HL-60/S4 (cell line): ENCODE measurements around the gene ZNRF1.
"Not testable (repeated sequence)": the region's sequence is repeated elsewhere in the genome, so short reads cannot be mapped to it uniquely, and the experiment has no call there.

Experiments
- in situ Hi-C: fragments of 300-500 bp; cut with MboI; formaldehyde crosslinking; loops from 2 replicates; pipeline ENCODE4 v1.14.3; 2022; ENCODE audit warnings: low sequenced_read_pairs

ZNRF1 gene

GRCh38 chr16:75024594-75024993 is 25.8 kb downstream of the ZNRF1 start:
- in situ Hi-C loops = no loop called here

GRCh38 chr16:75025761-75026160 is 26.9 kb downstream of the ZNRF1 start:
- in situ Hi-C loops = no loop called here

GRCh38 chr16:75026239-75026891 is 27.5 kb downstream of the ZNRF1 start:
- in situ Hi-C loops = not testable (repeated sequence)

- in situ Hi-C loops = no loop called here
Measured at GRCh38 chr16:75026892-75027391, 28.1 kb downstream of the ZNRF1 start.

GRCh38 chr16:75027520-75028300 is 28.9 kb downstream of the ZNRF1 start:
- in situ Hi-C loops = no loop called here

GRCh38 chr16:75028544-75029135 is 29.8 kb downstream of the ZNRF1 start:
- in situ Hi-C loops = no loop called here

GRCh38 chr16:75029854-75030253 is 31.0 kb downstream of the ZNRF1 start:
- in situ Hi-C loops = no loop called here

GRCh38 chr16:75032655-75033054 is 33.8 kb downstream of the ZNRF1 start:
- in situ Hi-C loops = no loop called here

- in situ Hi-C loops = no loop called here
Measured at GRCh38 chr16:75035410-75035968, 36.7 kb downstream of the ZNRF1 start.

GRCh38 chr16:75038036-75038858 is 39.4 kb downstream of the ZNRF1 start:
- in situ Hi-C loops = no loop called here

GRCh38 chr16:75039941-75040340 is 41.1 kb downstream of the ZNRF1 start:
- in situ Hi-C loops = no loop called here

GRCh38 chr16:75042426-75043174 is 43.8 kb downstream of the ZNRF1 start:
- in situ Hi-C loops = no loop called here

GRCh38 chr16:75043175-75043895 is 44.5 kb downstream of the ZNRF1 start:
- in situ Hi-C loops = no loop called here

- in situ Hi-C loops = no loop called here
Measured at GRCh38 chr16:75044800-75045361, 46.1 kb downstream of the ZNRF1 start.

GRCh38 chr16:75045424-75045823 is 46.6 kb downstream of the ZNRF1 start:
- in situ Hi-C loops = no loop called here

- in situ Hi-C loops = no loop called here
Measured at GRCh38 chr16:75048054-75048453, 49.2 kb downstream of the ZNRF1 start.

GRCh38 chr16:75048530-75048929 is 49.7 kb downstream of the ZNRF1 start:
- in situ Hi-C loops = no loop called here

GRCh38 chr16:75052481-75053202 is 53.8 kb downstream of the ZNRF1 start:
- in situ Hi-C loops = no loop called here
